Liver (tissue), 9 donors: ENCODE measurements around the gene YY1. TPM values are rescaled to one million over a fixed set of nuclear protein-coding genes. Genes with fewer than 3 reads are reported as not detected.

ENCODE experiments used
- DNase-seq: peaks from one replicate; pipeline ENCODE4 v3.0.0-alpha.2; 2017; ENCODE audit warnings: low spot score
- H3K27ac ChIP-seq, 2 donors: one replicate each; pipeline ENCODE4 v1.7.0; 2013; ENCODE audit warnings: inconsistent platforms in 2 of 2, low read length in 2 of 2, control low read depth in 1 of 2, low read depth in 1 of 2, mild to moderate bottlenecking in 1 of 2
- H3K27me3 ChIP-seq, 4 donors: one replicate each; pipeline versions ENCODE4 v1.6.1 to v1.7.0; 2013; ENCODE audit warnings: low read length in 3 of 4, inconsistent platforms in 1 of 4, mild to moderate bottlenecking in 1 of 4, moderate library complexity in 1 of 4; ENCODE audit not compliant: control insufficient read depth in 4 of 4, insufficient read depth in 4 of 4
- H3K36me3 ChIP-seq, 4 donors: one replicate each; pipeline versions ENCODE4 v1.6.1 to v1.7.0; 2013; ENCODE audit warnings: low read length in 3 of 4, mild to moderate bottlenecking in 3 of 4, low read depth in 1 of 4, moderate library complexity in 1 of 4; ENCODE audit not compliant: control insufficient read depth in 4 of 4, insufficient read depth in 3 of 4
- H3K4me1 ChIP-seq, 4 donors: one replicate each; pipeline versions ENCODE4 v1.6.1 to v1.7.0; 2013; ENCODE audit warnings: low read length in 3 of 4, mild to moderate bottlenecking in 3 of 4, moderate library complexity in 1 of 4; ENCODE audit not compliant: control insufficient read depth in 4 of 4, insufficient read depth in 4 of 4
- H3K4me3 ChIP-seq, 3 donors: one replicate each; pipeline versions ENCODE4 v1.6.1 to v1.7.0; 2013; ENCODE audit warnings: low read length in 3 of 3, control low read depth in 1 of 3, low read depth in 1 of 3, mild to moderate bottlenecking in 1 of 3
- H3K9ac ChIP-seq, 2 donors: one replicate each; pipeline ENCODE4 v1.7.0; 2013; ENCODE audit warnings: low read length in 2 of 2, mild to moderate bottlenecking in 2 of 2, moderate library complexity in 2 of 2, control low read depth in 1 of 2, low read depth in 1 of 2
- H3K9me3 ChIP-seq, 4 donors: one replicate each; pipeline versions ENCODE4 v1.6.1 to v1.7.0; 2013; ENCODE audit warnings: low read length in 3 of 4; ENCODE audit not compliant: control insufficient read depth in 4 of 4
- ATF3 ChIP-seq: IDR thresholded peaks from 2 replicates; pipeline ENCODE4 v1.6.1; 2016; ENCODE audit warnings: antibody characterized with exemption
- CTCF ChIP-seq: fragments of 150-350 bp; IDR thresholded peaks from 2 replicates; pipeline ENCODE4 v1.5.1; 2017; ENCODE audit warnings: improper control_type of control experiment, low read depth, low read length; ENCODE audit not compliant: missing input control
- EGR1 ChIP-seq, 2 donors: IDR thresholded peaks; 2 replicates each; pipeline ENCODE4 v1.6.1; 2016 to 2018; ENCODE audit warnings: antibody characterized with exemption in 2 of 2, low read depth in 2 of 2
- FOXA1 ChIP-seq: IDR thresholded peaks from 2 replicates; pipeline ENCODE4 v1.6.1; 2016; ENCODE audit warnings: antibody characterized with exemption
- FOXA2 ChIP-seq: IDR thresholded peaks from 2 replicates; pipeline ENCODE4 v1.6.1; 2016; ENCODE audit warnings: antibody characterized with exemption
- GABPA ChIP-seq, 2 donors: IDR thresholded peaks in 1 of 2; conservative IDR thresholded peaks in 1 of 2; 2 replicates each; pipeline ENCODE4 v1.6.1; 2016; ENCODE audit warnings: antibody characterized with exemption in 2 of 2, mild to moderate bottlenecking in 1 of 2, moderate library complexity in 1 of 2
- HNF4A ChIP-seq, 2 donors: conservative IDR thresholded peaks; 2 replicates each; pipeline ENCODE4 v1.6.1; 2016; ENCODE audit warnings: antibody characterized with exemption in 2 of 2, mild to moderate bottlenecking in 2 of 2
- JUND ChIP-seq, 2 donors: IDR thresholded peaks; 2 replicates each; pipeline ENCODE4 v1.6.1; 2016; ENCODE audit warnings: antibody characterized with exemption in 2 of 2
- MAX ChIP-seq: IDR thresholded peaks from 2 replicates; pipeline ENCODE4 v1.6.1; 2016; ENCODE audit warnings: antibody characterized with exemption
- NR2F2 ChIP-seq: IDR thresholded peaks from 2 replicates; pipeline ENCODE4 v1.6.1; 2016; ENCODE audit warnings: antibody characterized with exemption
- RAD21 ChIP-seq, 2 donors: IDR thresholded peaks; 2 replicates each; pipeline ENCODE4 v1.6.1; 2016; ENCODE audit warnings: antibody characterized with exemption in 2 of 2, mild to moderate bottlenecking in 2 of 2
- REST ChIP-seq: IDR thresholded peaks from 2 replicates; pipeline ENCODE4 v1.6.1; 2016; ENCODE audit warnings: antibody characterized with exemption, mild to moderate bottlenecking
- RXRA ChIP-seq, 2 donors: IDR thresholded peaks; 2 replicates each; pipeline ENCODE4 v1.6.1; 2017 to 2018; ENCODE audit warnings: antibody characterized with exemption in 2 of 2, mild to moderate bottlenecking in 1 of 2
- SP1 ChIP-seq: IDR thresholded peaks from 2 replicates; pipeline ENCODE4 v1.6.1; 2018; ENCODE audit warnings: antibody characterized with exemption, mild to moderate bottlenecking
- TAF1 ChIP-seq: conservative IDR thresholded peaks from 2 replicates; pipeline ENCODE4 v1.6.1; 2016; ENCODE audit warnings: antibody characterized with exemption, mild to moderate bottlenecking
- YY1 ChIP-seq: IDR thresholded peaks from 2 replicates; pipeline ENCODE4 v1.6.1; 2016; ENCODE audit warnings: antibody characterized with exemption, mild to moderate bottlenecking
- ZBTB33 ChIP-seq: IDR thresholded peaks from 2 replicates; pipeline ENCODE4 v1.6.1; 2016; ENCODE audit warnings: antibody characterized with exemption
- WGBS: extraction: QIAGEN DNeasy Blood & Tissue Kit; methylation state at CpG from one replicate; pipeline ENCODE4 v1.1.7; 2013; 5-methylcytosine and 5-hydroxymethylcytosine counted together
- polyA plus RNA-seq, 2 donors: library from polyadenylated mRNA; stranded (reverse) in 1 of 2; unstranded in 1 of 2; fragments of 200-250 nt in 1 of 2; fragments of >200 nt in 1 of 2; fragmentation: Nextera tagmentation in 1 of 2; extraction: Ambion mirVana in 1 of 2; gene quantifications; one replicate each; pipeline versions ENCODE4 v1.2.1 to v1.2.3, GENCODE V29; 2013 to 2015
- total RNA-seq, 2 donors: library from RNA; depleted of rRNA; stranded (reverse); fragments of >200 nt; gene quantifications; one replicate each; pipeline ENCODE4 v1.2.3, GENCODE V29; 2014
- donor health status: healthy.
- donor health status: healthy.
- donor health status: healthy.
- donor health status: healthy.
- donor health status: healthy.

YY1 gene
- total and polyA plus RNA-seq, 4 donors: 15.8 to 37.4 (median 28.8) TPM

GRCh38 chr14:100306101-100306997 is 67.4 kb downstream of the YY1 start, which contains the start of gene SLC25A29:
Gene SLC25A29 (minus strand): TSS chr14:100306444. CDS start chr14:100306232, 212 bp downstream.
- TF ChIP-seq YY1 (peak; percentile 9), MAX (no peak), TAF1 (no peak), REST (no peak), SP1 (no peak), NR2F2 (no peak), JUND (IDR thresholded peaks at IDR 0.05) (no peak), HNF4A (conservative IDR thresholded peaks at IDR 0.05) (peak in 1 of 2 donors; percentile 35), FOXA1 (no peak), ZBTB33 (no peak), CTCF (no peak), ATF3 (no peak), EGR1 (IDR thresholded peaks at IDR 0.05; ENCODE audit: low read depth in 2 of 2) (no peak), FOXA2 (no peak), GABPA (IDR thresholded peaks at IDR 0.05 in 1 of 2, conservative IDR thresholded peaks at IDR 0.05 in 1 of 2) (no peak), RAD21 (IDR thresholded peaks at IDR 0.05) (no peak), RXRA (IDR thresholded peaks at IDR 0.05) (no peak)
- Histone ChIP-seq H3K27ac (peak within 1 kb of the TSS; percentile 81 to 82), H3K4me3 (peak within 1 kb of the TSS; percentile 43 to 88 (median 82)), H3K9me3 (no peaks in the 10 kb centered on the region), H3K36me3 (no peaks in the 10 kb centered on the region), H3K9ac (peak within 1 kb of the TSS; percentile 7 to 66), H3K4me1 (peaks cover 6 to 37% (median 27%) of the 10 kb centered on the region in 4 donors), H3K27me3 (no peaks in the 10 kb centered on the region)
- DNase-seq: peak; percentile 82
- under 1% methylated on average over 131 of the region's 131 CpGs for WGBS
